Chondrocyte (in vitro differentiated cells): ENCODE results near the gene SMDT1. TPM values are rescaled to one million over a fixed set of nuclear protein-coding genes. Genes with fewer than 3 reads are reported as not detected.
"Not testable (repeated sequence)": the region's sequence is repeated elsewhere in the genome, so short reads cannot be mapped to it uniquely, and the experiment has no call there.

Experiments used
- DNase-seq: peaks from one replicate; pipeline ENCODE4 v3.0.0; 2021; ENCODE audit warnings: mixed read lengths, low spot score
- H3K27ac Mint-ChIP-seq: one replicate; pipeline ENCODE4 v1.8.0; 2021; ENCODE audit warnings: mild to moderate bottlenecking, moderate library complexity, mixed read lengths; ENCODE audit not compliant: unreplicated experiment
- H3K27me3 Mint-ChIP-seq: 2 replicates; pipeline ENCODE4 v1.8.0; 2021; ENCODE audit warnings: low read depth, mixed read lengths
- H3K36me3 Mint-ChIP-seq: 2 replicates; pipeline ENCODE4 v1.8.0; 2021; ENCODE audit warnings: low read depth, mixed read lengths
- H3K4me1 Mint-ChIP-seq: 2 replicates; pipeline ENCODE4 v1.8.0; 2021; ENCODE audit warnings: low read depth, mild to moderate bottlenecking, mixed read lengths
- H3K4me3 Mint-ChIP-seq: one replicate; pipeline ENCODE4 v1.8.0; 2021; ENCODE audit warnings: mild to moderate bottlenecking, moderate library complexity, mixed read lengths; ENCODE audit not compliant: unreplicated experiment
- H3K9me3 Mint-ChIP-seq: 2 replicates; pipeline ENCODE4 v1.8.0; 2021; ENCODE audit warnings: low read depth, mixed read lengths
- total RNA-seq: library from RNA; stranded (reverse); gene quantifications from 3 replicates; pipeline ENCODE4 v1.2.1, GENCODE V29; 2021
- TF ChIP-seq, protein P1 (sequence below): fragments of 200-600 bp; sonication (generic); IDR thresholded peaks from 2 replicates; pipeline ENCODE4 v1.5.0; 2021; ENCODE audit warnings: antibody characterized with exemption, mild to moderate bottlenecking, moderate library complexity

The SMDT1 gene
- total RNA-seq, 1 donor from 2014 or later: 55.0 TPM

DNA sequence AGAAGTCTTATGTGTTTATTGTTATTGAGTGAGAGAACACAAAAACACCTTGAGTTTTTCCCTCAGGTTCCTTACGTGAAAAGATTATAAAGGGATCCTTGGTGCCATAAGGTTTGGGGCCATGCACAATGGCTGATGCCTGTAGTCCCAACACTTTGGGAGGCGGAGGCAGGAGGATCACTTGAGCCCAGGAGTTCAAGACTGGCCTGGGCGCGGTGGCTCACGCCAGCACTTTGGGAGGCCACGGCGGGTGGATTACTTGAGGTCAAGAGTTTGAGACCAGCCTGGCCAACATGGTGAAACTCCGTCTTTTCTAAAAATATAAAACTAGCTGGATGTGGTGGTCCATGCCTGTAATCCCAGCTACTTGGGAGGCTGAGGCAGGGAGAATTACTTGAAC lies 5.4 kb downstream of the SMDT1 start:
- peaks cover 23% of the 10 kb centered on the region for H3K36me3 Mint-ChIP-seq
- no peak overlapping the region for H3K27ac Mint-ChIP-seq
- H3K4me3 Mint-ChIP-seq: no peak overlapping the region
- H3K9me3 Mint-ChIP-seq: peaks cover 3% of the 10 kb centered on the region
- TF ChIP-seq, protein P1, sequence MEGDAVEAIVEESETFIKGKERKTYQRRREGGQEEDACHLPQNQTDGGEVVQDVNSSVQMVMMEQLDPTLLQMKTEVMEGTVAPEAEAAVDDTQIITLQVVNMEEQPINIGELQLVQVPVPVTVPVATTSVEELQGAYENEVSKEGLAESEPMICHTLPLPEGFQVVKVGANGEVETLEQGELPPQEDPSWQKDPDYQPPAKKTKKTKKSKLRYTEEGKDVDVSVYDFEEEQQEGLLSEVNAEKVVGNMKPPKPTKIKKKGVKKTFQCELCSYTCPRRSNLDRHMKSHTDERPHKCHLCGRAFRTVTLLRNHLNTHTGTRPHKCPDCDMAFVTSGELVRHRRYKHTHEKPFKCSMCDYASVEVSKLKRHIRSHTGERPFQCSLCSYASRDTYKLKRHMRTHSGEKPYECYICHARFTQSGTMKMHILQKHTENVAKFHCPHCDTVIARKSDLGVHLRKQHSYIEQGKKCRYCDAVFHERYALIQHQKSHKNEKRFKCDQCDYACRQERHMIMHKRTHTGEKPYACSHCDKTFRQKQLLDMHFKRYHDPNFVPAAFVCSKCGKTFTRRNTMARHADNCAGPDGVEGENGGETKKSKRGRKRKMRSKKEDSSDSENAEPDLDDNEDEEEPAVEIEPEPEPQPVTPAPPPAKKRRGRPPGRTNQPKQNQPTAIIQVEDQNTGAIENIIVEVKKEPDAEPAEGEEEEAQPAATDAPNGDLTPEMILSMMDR: no peak
- H3K4me1 Mint-ChIP-seq: peaks cover 29% of the 10 kb centered on the region
- H3K27me3 Mint-ChIP-seq: no peaks in the 10 kb centered on the region
- no peak for DNase-seq

GRCh38 chr22:42086051-42086450 lies 6.6 kb downstream of the SMDT1 start:
- TF ChIP-seq, protein P1: no peak
- peaks cover 25% of the 10 kb centered on the region for H3K36me3 Mint-ChIP-seq
- H3K27ac Mint-ChIP-seq: no peak overlapping the region
- no peaks in the 10 kb centered on the region for H3K27me3 Mint-ChIP-seq
- no peak for DNase-seq
- no peak overlapping the region for H3K4me3 Mint-ChIP-seq
- peaks cover 3% of the 10 kb centered on the region for H3K9me3 Mint-ChIP-seq
- peaks cover 24% of the 10 kb centered on the region for H3K4me1 Mint-ChIP-seq

DNA sequence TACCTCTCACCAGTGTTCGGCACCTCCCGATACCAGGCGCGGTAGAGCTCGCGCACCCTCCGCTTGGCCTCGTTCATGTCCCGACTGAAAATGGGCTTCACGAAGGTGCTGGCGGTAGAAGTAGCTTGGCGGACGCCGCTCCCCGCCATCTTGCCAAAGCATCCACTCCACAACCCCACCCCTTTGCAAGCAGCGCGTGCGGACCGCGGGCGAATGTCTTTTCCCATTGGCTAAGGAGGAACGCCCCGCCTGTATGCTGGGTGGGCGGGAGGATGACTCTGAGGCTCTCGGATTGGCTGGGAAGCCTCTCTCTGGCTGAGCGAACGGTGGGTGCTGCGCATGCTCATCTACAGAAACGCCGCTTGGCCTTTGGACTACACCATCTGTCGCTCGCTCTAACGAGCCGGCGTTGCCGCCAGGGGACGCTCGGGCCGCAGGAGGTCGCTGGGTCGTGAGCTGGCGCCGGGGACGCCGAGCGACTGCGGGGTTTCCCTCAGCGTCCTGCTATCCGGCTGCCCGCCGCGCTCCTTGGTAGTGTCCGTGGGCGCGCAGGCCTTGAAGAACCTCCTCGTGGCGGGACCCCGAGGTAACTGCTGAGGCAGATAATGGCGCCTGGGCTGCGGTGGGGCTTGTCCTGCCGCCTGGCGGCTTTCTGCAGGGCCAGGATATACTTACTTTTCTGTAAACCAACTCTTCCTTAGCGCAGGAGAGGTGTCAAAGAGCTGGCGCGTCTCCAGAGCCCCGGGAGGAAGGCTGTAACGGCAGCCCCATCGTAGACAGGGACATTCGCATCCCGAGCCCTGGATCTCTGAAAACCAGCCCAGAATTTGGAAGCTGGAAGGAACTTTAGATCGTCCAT lies 11.3 kb downstream of the SMDT1 start, which contains the start of gene NDUFA6:
TSS of gene NDUFA6 (minus strand) at position 177 of the 859 bp plus-strand sequence. CDS start at position 149, 28 bp downstream.
- DNase-seq: peak; percentile 99
- peak within 1 kb of the TSS; percentile 99 for H3K27ac Mint-ChIP-seq
- peaks cover 8% of the 10 kb centered on the region for H3K36me3 Mint-ChIP-seq
- peaks cover 3% of the 10 kb centered on the region for H3K9me3 Mint-ChIP-seq
- peaks cover 22% of the 10 kb centered on the region for H3K4me1 Mint-ChIP-seq
- TF ChIP-seq, protein P1: peak; percentile 98
- H3K4me3 Mint-ChIP-seq: peak within 1 kb of the TSS; percentile 96
- H3K27me3 Mint-ChIP-seq: no peaks in the 10 kb centered on the region

DNA sequence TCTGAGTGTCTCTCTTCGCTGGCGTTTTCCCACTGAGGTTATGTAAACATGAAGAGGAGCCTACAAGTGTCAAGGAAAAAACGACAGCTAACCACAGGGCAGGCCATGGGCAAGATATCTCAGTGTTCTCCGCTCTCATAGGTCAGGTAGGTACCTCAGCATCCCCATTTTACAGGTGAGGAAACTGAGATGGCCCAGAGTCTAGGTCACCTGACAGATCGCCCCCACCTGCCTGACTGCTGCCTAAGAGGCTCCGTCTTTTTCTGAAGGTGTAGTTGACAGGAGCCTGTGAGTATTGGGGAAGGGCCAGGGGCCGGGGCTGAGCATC lies 11.9 kb downstream of the SMDT1 start:
- H3K27ac Mint-ChIP-seq: peak overlapping the region; percentile 91
- peaks cover 22% of the 10 kb centered on the region for H3K4me1 Mint-ChIP-seq
- H3K4me3 Mint-ChIP-seq: peak overlapping the region; percentile 96
- H3K27me3 Mint-ChIP-seq: no peaks in the 10 kb centered on the region
- H3K9me3 Mint-ChIP-seq: peaks cover 3% of the 10 kb centered on the region
- no peak for DNase-seq
- TF ChIP-seq, protein P1: no peak
- H3K36me3 Mint-ChIP-seq: peaks cover 4% of the 10 kb centered on the region

DNA sequence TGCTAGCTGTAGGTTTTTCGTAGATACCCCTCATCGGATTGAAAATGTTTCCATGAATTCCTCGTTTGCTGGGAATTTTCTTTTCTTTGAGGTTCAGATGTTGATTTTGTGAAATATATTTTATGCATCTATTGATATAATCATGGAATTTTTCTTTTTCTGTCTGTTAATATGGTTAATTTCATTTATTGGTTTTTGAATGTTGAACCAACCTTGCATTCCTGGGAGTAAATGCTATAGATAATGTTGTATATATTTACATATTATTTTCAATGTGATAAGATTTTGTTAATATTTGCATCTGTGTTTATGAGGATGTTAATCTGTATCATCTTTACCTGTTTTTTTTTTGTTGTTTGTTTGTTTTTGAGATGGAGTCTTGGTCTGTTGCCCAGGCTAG lies 21.7 kb downstream of the SMDT1 start:
- peaks cover 29% of the 10 kb centered on the region for H3K9me3 Mint-ChIP-seq
- no peak for DNase-seq
- H3K36me3 Mint-ChIP-seq: peaks cover 26% of the 10 kb centered on the region
- TF ChIP-seq, protein P1: no peak
- no peaks in the 10 kb centered on the region for H3K4me1 Mint-ChIP-seq
- no peak overlapping the region for H3K4me3 Mint-ChIP-seq
- no peaks in the 10 kb centered on the region for H3K27me3 Mint-ChIP-seq
- H3K27ac Mint-ChIP-seq: no peak overlapping the region

DNA sequence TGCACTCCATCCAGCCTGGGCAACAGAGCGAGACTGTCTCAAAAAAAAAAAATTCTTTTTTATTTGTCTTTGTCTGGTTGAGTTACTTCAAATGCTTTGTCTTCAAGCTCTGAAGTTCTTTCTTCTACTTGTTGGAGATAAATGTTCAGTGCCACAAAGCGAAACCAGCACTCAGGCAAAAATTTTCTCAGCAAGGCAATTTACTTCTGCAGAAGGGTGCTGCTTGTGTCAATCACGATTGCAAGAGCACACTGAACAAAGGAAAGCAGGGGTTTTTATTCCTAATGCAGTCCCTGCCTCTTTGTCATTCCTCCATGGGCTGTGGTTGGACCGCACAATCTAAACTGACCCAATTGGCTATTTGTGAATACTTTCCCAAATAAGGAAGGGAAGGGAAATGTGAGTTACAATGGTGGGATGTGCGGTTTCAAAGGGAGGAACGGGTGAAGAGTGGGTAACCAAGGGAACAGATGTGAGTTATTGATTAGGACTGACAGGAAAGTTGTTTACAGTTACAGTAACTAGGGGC lies 24.9 kb downstream of the SMDT1 start:
- not testable (repeated sequence) for H3K4me3 Mint-ChIP-seq, H3K4me1 Mint-ChIP-seq, H3K27me3 Mint-ChIP-seq, H3K27ac Mint-ChIP-seq, DNase-seq
- peaks cover 24% of the 10 kb centered on the region for H3K36me3 Mint-ChIP-seq
- peaks cover 26% of the 10 kb centered on the region for H3K9me3 Mint-ChIP-seq
